ENCODE results near the gene VPS35L. TPM values are rescaled to one million over a fixed set of nuclear protein-coding genes. Genes with fewer than 3 reads are reported as not detected.

VPS35L gene
- total and polyA plus RNA-seq, 2 of the 13 experiments (the other 11 are each of a cell fraction or from before 2014, with no cell fraction given) = 1.4 to 1.6 TPM

GRCh38 chr16:19700319-19700781, 144.8 kb downstream of the VPS35L start (continued):
- TF ChIP-seq AFF4 (CRISPR knock-in tag; IDR thresholded peaks at IDR 0.05) (no peak), PATZ1 (CRISPR knock-in tag; IDR thresholded peaks at IDR 0.05) (peak; percentile 73), TGIF2 (CRISPR knock-in tag; IDR thresholded peaks at IDR 0.05) (no peak), ZFP36 (IDR thresholded peaks at IDR 0.05; ENCODE audit: borderline replicate concordance, low read depth, low read length, partially characterized antibody) (no peak), RFXANK (CRISPR knock-in tag; IDR thresholded peaks at IDR 0.05) (0 out of 2 replicates have a peak, but pooled peaks have one; percentile 44), ZBTB10 (CRISPR knock-in tag; IDR thresholded peaks at IDR 0.05; ENCODE audit: borderline replicate concordance) (0 out of 2 replicates have a peak, but pooled peaks have one; percentile 55), EP300 (IDR thresholded peaks at IDR 0.05; ENCODE audit: low read depth in 2 of 2, low read length in 2 of 2) (peak in 1 of 2 experiments; percentile 50; a peak in 2 of 4 replicates), EP300 (CRISPR knock-in tag; IDR thresholded peaks at IDR 0.05; ENCODE audit: borderline replicate concordance) (no peak), ZBTB20 (CRISPR knock-in tag; IDR thresholded peaks at IDR 0.05; ENCODE audit: borderline replicate concordance, low read depth) (0 out of 2 replicates have a peak, but pooled peaks have one; percentile 17), ARID5B (CRISPR knock-in tag; IDR thresholded peaks at IDR 0.05) (peak; percentile 78), DRAP1 (CRISPR knock-in tag; IDR thresholded peaks at IDR 0.05) (0 out of 2 replicates have a peak, but pooled peaks have one; percentile 27), SAP130 (CRISPR knock-in tag; IDR thresholded peaks at IDR 0.05; ENCODE audit: low read depth) (peak; percentile 24; the same call in 1 of the 2 replicates), SOX5 (CRISPR knock-in tag; IDR thresholded peaks at IDR 0.05; ENCODE audit: borderline replicate concordance) (peak; percentile 24; the same call in 1 of the 2 replicates), SMAD1 (CRISPR knock-in tag; IDR thresholded peaks at IDR 0.05; ENCODE audit: borderline replicate concordance, low read depth) (no peak), JUN (CRISPR knock-in tag; IDR thresholded peaks at IDR 0.05) (peak; percentile 89), MED1 (CRISPR knock-in tag; IDR thresholded peaks at IDR 0.05) (peak; percentile 40; the same call in 1 of the 2 replicates)

All from HepG2 (cell line).